PC-9 (cell line): Measurements from ENCODE around the gene LZIC. TPM values are rescaled to one million over a fixed set of nuclear protein-coding genes. Genes with fewer than 3 reads are reported as not detected.

Experiments
- BruUV-seq: library from RNA; stranded (reverse); fragments of 400-500 nt; replicated peaks from 2 replicates; lab custom pipeline; 2021; lab: Mats Ljungman, UMichigan
- CTCF ChIA-PET: fragments of 300-600 bp; sonication (Branson Sonifier 250); formaldehyde crosslinking; loops from one replicate; lab custom pipeline; 2022; ENCODE audit warnings: antibody characterized with exemption; lab: Charles Lee
- POLR2A ChIA-PET: fragments of 300-600 bp; sonication (Branson Sonifier 250); formaldehyde crosslinking; loops from one replicate; lab custom pipeline; 2022; ENCODE audit warnings: antibody characterized with exemption; ENCODE audit not compliant: unreplicated experiment; lab: Charles Lee
- DNase-seq, 2 experiments: peaks; one replicate each; pipeline versions ENCODE4 v3.0.0 to v3.0.0-alpha.2; 2015 to 2022; ENCODE audit warnings: mixed read lengths in 1 of 2
- H2AFZ ChIP-seq: fragments of 200-600 bp; sonication (generic); 2 replicates; pipeline ENCODE4 v1.8.1; 2017; ENCODE audit warnings: antibody characterized with exemption
- H3F3A ChIP-seq: fragments of 200-600 bp; sonication (generic); 2 replicates; pipeline ENCODE4 v1.8.1; 2017; ENCODE audit warnings: antibody characterized with exemption, mild to moderate bottlenecking, low read depth; ENCODE audit not compliant: insufficient read depth
- H3K27ac ChIP-seq: fragments of 200-600 bp; sonication (generic); 2 replicates; pipeline ENCODE4 v1.6.1; 2016; ENCODE audit warnings: mixed run types
- H3K27me3 ChIP-seq: fragments of 200-600 bp; sonication (generic); 2 replicates; pipeline ENCODE4 v1.6.1; 2016; ENCODE audit warnings: low read depth, mixed run types; ENCODE audit not compliant: insufficient read depth
- H3K36me3 ChIP-seq: fragments of 200-600 bp; sonication (generic); 2 replicates; pipeline ENCODE4 v1.6.1; 2016; ENCODE audit warnings: low read depth, mixed run types
- H3K4me1 ChIP-seq: fragments of 200-600 bp; sonication (generic); replicated peaks from 2 replicates; pipeline ENCODE4 v1.6.1; 2016; ENCODE audit warnings: mixed run types; ENCODE audit not compliant: insufficient read depth
- H3K4me2 ChIP-seq: fragments of 200-600 bp; sonication (generic); 2 replicates; pipeline ENCODE4 v1.6.1; 2017; ENCODE audit warnings: mixed run types
- H3K4me3 ChIP-seq: fragments of 200-600 bp; sonication (generic); 2 replicates; pipeline ENCODE4 v1.6.1; 2016; ENCODE audit warnings: mixed run types
- H3K79me2 ChIP-seq: fragments of 200-600 bp; sonication (generic); 2 replicates; pipeline ENCODE4 v1.6.1; 2017; ENCODE audit warnings: low read depth, mixed run types
- H3K9me2 ChIP-seq: fragments of 200-600 bp; sonication (generic); 2 replicates; pipeline ENCODE4 v1.8.1; 2017; ENCODE audit warnings: mild to moderate bottlenecking; ENCODE audit not compliant: insufficient read depth
- H3K9me3 ChIP-seq: fragments of 200-600 bp; sonication (generic); 2 replicates; pipeline ENCODE4 v1.8.1; 2016; ENCODE audit warnings: low read depth; ENCODE audit not compliant: insufficient read depth
- H4K20me1 ChIP-seq: fragments of 200-600 bp; sonication (generic); 2 replicates; pipeline ENCODE4 v1.8.1; 2017; ENCODE audit not compliant: insufficient read depth
- EZH2 ChIP-seq: fragments of 200-600 bp; sonication (generic); IDR thresholded peaks from 2 replicates; pipeline ENCODE4 v1.8.0; 2017; ENCODE audit warnings: antibody characterized with exemption, low read depth
- intact Hi-C: fragments of 100-400 bp; cut with micrococcal nuclease; formaldehyde crosslinking; loops from one replicate; pipeline ENCODE4 v1.10.0; 2022; ENCODE audit not compliant: unreplicated experiment
- total RNA-seq: library from RNA; stranded (reverse); gene quantifications from 2 replicates; pipeline ENCODE4 v1.2.3, GENCODE V29; 2021
- TF ChIP-seq, protein P1 (sequence below): fragments of 200-600 bp; sonication (generic); conservative IDR thresholded peaks from 2 replicates; pipeline ENCODE4 v1.6.1; 2017; ENCODE audit warnings: mixed run types, antibody characterized with exemption, mild to moderate bottlenecking, moderate library complexity

Gene LZIC
- total RNA-seq, 1 experiment from 2014 or later: 27.4 TPM

GRCh38 chr1:9960706-9961562 lies 17.7 kb upstream of the LZIC start:
- no peaks in the 10 kb centered on the region for H3K79me2 ChIP-seq
- TF ChIP-seq, protein P1, sequence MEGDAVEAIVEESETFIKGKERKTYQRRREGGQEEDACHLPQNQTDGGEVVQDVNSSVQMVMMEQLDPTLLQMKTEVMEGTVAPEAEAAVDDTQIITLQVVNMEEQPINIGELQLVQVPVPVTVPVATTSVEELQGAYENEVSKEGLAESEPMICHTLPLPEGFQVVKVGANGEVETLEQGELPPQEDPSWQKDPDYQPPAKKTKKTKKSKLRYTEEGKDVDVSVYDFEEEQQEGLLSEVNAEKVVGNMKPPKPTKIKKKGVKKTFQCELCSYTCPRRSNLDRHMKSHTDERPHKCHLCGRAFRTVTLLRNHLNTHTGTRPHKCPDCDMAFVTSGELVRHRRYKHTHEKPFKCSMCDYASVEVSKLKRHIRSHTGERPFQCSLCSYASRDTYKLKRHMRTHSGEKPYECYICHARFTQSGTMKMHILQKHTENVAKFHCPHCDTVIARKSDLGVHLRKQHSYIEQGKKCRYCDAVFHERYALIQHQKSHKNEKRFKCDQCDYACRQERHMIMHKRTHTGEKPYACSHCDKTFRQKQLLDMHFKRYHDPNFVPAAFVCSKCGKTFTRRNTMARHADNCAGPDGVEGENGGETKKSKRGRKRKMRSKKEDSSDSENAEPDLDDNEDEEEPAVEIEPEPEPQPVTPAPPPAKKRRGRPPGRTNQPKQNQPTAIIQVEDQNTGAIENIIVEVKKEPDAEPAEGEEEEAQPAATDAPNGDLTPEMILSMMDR: no peak
- intact Hi-C loops: no loop called here
- DNase-seq: no peak
- no peak overlapping the region for H3K4me3 ChIP-seq
- no peak overlapping the region for H3K27ac ChIP-seq
- no peak overlapping the region for H2AFZ ChIP-seq
- no peaks in the 10 kb centered on the region for H3K36me3 ChIP-seq
- no peaks in the 10 kb centered on the region for H4K20me1 ChIP-seq
- no peaks in the 10 kb centered on the region for H3F3A ChIP-seq
- no peak overlapping the region for H3K4me2 ChIP-seq
- no peaks in the 10 kb centered on the region for H3K9me3 ChIP-seq
- no peaks in the 10 kb centered on the region for H3K4me1 ChIP-seq
- ChIA-PET CTCF (interaction anchor here (0.6 kb wide), 1 partner anchor 47 kb away, joined by 9 read pairs; no protein-coding TSS in a partner anchor), POLR2A (interaction anchor here (0.6 kb wide), 1 partner anchor 48 kb away, joined by 5 read pairs; no protein-coding TSS in a partner anchor)
- no peaks in the 10 kb centered on the region for H3K27me3 ChIP-seq
- no TSS peak for BruUV-seq
- H3K9me2 ChIP-seq: no peaks in the 10 kb centered on the region

- H4K20me1 ChIP-seq: no peaks in the 10 kb centered on the region
- no peaks in the 10 kb centered on the region for H3F3A ChIP-seq
- no TSS peak for BruUV-seq
- TF ChIP-seq, protein P1: no peak
- no peak for TF ChIP-seq EZH2
- no peak for DNase-seq
- no peaks in the 10 kb centered on the region for H3K4me1 ChIP-seq
- no peak overlapping the region for H2AFZ ChIP-seq
- CTCF ChIA-PET: interaction anchor here (0.8 kb wide), 1 partner anchor 10 kb away, joined by 4 read pairs; no protein-coding TSS in a partner anchor
- POLR2A ChIA-PET: interaction anchor here (0.7 kb wide), 1 partner anchor 18 kb away, joined by 5 read pairs; no protein-coding TSS in a partner anchor
- no peaks in the 10 kb centered on the region for H3K36me3 ChIP-seq
- H3K79me2 ChIP-seq: no peaks in the 10 kb centered on the region
- no peaks in the 10 kb centered on the region for H3K9me2 ChIP-seq
- H3K27me3 ChIP-seq: no peaks in the 10 kb centered on the region
- H3K4me2 ChIP-seq: no peak overlapping the region
- intact Hi-C loops: no loop called here
- H3K9me3 ChIP-seq: no peaks in the 10 kb centered on the region
- no peak overlapping the region for H3K4me3 ChIP-seq
- no peak overlapping the region for H3K27ac ChIP-seq
These were observed 16.8 kb upstream of the LZIC start for GRCh38 chr1:9960011-9960410.

- TF ChIP-seq, protein P1: no peak
- no peak for TF ChIP-seq EZH2
- H3K27ac ChIP-seq: no peak overlapping the region
- H2AFZ ChIP-seq: no peak overlapping the region
- no peak overlapping the region for H3K4me2 ChIP-seq
- H3K27me3 ChIP-seq: no peaks in the 10 kb centered on the region
- H3K9me2 ChIP-seq: no peaks in the 10 kb centered on the region
- no peak overlapping the region for H3K4me3 ChIP-seq
- H3K4me1 ChIP-seq: no peaks in the 10 kb centered on the region
- no TSS peak for BruUV-seq
- POLR2A ChIA-PET: interaction anchor here (0.7 kb wide), 1 partner anchor 326 kb away, joined by 3 read pairs; no protein-coding TSS in a partner anchor
- intact Hi-C loops: no loop called here
- no peaks in the 10 kb centered on the region for H4K20me1 ChIP-seq
- no peaks in the 10 kb centered on the region for H3F3A ChIP-seq
- DNase-seq: no peak
- H3K79me2 ChIP-seq: no peaks in the 10 kb centered on the region
- H3K36me3 ChIP-seq: no peaks in the 10 kb centered on the region
- CTCF ChIA-PET: no interaction called here
- no peaks in the 10 kb centered on the region for H3K9me3 ChIP-seq
These were observed 14.5 kb upstream of the LZIC start for GRCh38 chr1:9957726-9958125.
